ENCODE measurements around the gene MUC5AC.
"Not testable (repeated sequence)": the region's sequence is repeated elsewhere in the genome, so short reads cannot be mapped to it uniquely, and the experiment has no call there.

The MUC5AC gene

GRCh38 chr11:1209371-1210057, 51.8 kb downstream of the MUC5AC start:
- DNase-seq: no peak

GRCh38 chr11:1211838-1212237, 54.1 kb downstream of the MUC5AC start:
- no peak for DNase-seq

- not testable (repeated sequence) for DNase-seq
Observed at GRCh38 chr11:1215826-1216225, 58.1 kb downstream of the MUC5AC start.

GRCh38 chr11:1217151-1217550, 59.4 kb downstream of the MUC5AC start:
- DNase-seq: no peak

GRCh38 chr11:1218256-1218787, 60.6 kb downstream of the MUC5AC start:
- DNase-seq: no peak

- DNase-seq: no peak
Observed at GRCh38 chr11:1218788-1219445, 61.2 kb downstream of the MUC5AC start.

GRCh38 chr11:1219446-1219833, 61.7 kb downstream of the MUC5AC start:
- no peak for DNase-seq

- no peak for DNase-seq
Observed at GRCh38 chr11:1219834-1220815, 62.4 kb downstream of the MUC5AC start.

- no peak for DNase-seq
Observed at GRCh38 chr11:1220941-1221721, 63.4 kb downstream of the MUC5AC start.

- DNase-seq: no peak
Observed at GRCh38 chr11:1221848-1222311, 64.1 kb downstream of the MUC5AC start.

- DNase-seq: no peak
Observed at GRCh38 chr11:1222491-1223345, 65.0 kb downstream of the MUC5AC start, which contains the start of gene MUC5B. MUC5B (plus strand) TSS chr11:1223066; CDS start chr11:1223124, 58 bp downstream.

- no peak for DNase-seq
Observed at GRCh38 chr11:1223346-1224110, 65.8 kb downstream of the MUC5AC start.

GRCh38 chr11:1224111-1224490, 66.3 kb downstream of the MUC5AC start:
- DNase-seq: no peak

- DNase-seq: no peak
Observed at GRCh38 chr11:1224491-1225385, 67.0 kb downstream of the MUC5AC start.

- no peak for DNase-seq
Observed at GRCh38 chr11:1225386-1226225, 67.9 kb downstream of the MUC5AC start.

- no peak for DNase-seq
Observed at GRCh38 chr11:1226226-1226985, 68.7 kb downstream of the MUC5AC start.

GRCh38 chr11:1226986-1227550, 69.3 kb downstream of the MUC5AC start:
- DNase-seq: no peak
